Measurements from ENCODE around the gene TLE1.
"Not testable (repeated sequence)": the region's sequence is repeated elsewhere in the genome, so short reads cannot be mapped to it uniquely, and the experiment has no call there.

Gene TLE1

DNA sequence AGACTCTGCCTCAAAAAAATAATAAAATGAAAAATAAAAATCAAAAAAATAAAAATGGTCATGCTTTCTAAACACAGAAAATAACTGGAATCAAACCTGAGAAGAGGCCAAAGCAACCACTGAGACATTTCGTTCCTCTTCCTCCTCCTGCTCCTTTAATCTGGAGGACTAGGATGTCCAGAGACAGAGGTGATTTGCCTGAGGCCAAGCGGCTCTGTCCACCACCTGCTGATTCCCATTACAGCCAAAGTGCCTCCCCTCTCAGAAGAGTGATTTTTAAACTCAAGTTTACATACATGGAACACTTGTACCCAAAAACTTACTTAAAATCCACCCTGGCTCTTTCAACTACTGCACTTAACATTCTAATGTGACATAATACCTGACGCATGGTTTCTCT lies 65.6 kb downstream of the TLE1 start:
- in situ Hi-C loops (cut with MboI; ENCODE audit: low sequenced_read_pairs): no loop called here

DNA sequence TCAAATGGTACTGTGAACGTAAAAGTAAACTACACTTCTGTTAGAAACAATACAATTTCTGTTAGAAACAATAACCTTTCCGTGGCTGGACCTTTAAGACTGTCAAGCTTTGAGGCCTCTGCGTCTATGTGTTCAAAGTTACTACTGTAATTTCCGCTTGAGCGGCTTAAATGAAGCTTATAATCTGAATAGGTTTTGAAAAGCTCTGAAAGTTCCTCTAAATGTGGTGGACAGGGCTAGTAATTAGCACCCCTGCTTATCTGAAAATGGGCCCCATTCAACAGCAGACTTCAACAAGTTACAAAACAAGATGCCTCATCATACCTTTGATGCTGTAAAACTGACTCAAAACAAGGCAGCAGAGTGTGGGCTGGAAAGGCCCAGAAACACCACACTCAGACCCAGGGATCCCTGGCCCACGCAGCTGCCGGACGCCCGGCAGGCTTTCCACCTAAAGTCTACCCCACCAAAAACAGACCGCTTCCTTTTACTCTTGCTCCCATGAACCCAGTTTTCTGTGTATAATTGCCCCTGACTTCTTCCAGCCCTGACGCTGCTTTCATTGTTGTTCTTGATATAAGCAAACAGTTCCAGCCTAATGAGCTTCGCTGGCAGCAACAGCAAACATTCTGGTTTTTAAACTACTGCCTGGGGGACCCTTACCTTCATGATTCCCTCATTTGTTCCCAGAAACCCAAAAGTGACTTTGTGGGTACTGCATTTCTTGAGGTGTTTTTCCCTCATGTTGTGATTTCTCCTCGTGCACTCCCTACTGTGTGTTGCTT lies 66.7 kb downstream of the TLE1 start:
- in situ Hi-C loops (cut with MboI; ENCODE audit: low sequenced_read_pairs): no loop called here

DNA sequence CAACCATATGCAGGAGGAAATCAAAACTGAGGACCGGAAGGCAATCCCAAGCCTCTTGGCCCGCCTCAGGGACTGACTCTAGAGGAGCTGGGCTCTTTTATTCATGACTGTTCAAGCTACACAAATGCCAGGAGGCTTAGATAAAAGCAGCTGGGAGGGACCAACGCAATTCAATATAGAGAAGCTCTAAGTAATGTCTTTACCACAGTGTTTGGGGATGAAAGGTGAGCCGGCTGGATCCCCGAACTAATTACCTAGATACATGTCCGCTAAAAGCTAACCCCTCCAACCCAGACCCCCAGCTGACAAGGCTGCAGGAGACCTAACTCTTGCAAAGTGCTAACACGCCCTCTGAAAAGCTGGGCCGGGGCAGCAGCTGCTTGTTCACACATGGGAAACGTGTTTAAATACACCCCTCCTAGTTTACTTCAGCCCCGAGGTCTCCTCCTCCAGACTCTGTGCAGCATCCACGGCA lies 67.5 kb downstream of the TLE1 start:
- in situ Hi-C loops (cut with MboI; ENCODE audit: low sequenced_read_pairs): no loop called here

DNA sequence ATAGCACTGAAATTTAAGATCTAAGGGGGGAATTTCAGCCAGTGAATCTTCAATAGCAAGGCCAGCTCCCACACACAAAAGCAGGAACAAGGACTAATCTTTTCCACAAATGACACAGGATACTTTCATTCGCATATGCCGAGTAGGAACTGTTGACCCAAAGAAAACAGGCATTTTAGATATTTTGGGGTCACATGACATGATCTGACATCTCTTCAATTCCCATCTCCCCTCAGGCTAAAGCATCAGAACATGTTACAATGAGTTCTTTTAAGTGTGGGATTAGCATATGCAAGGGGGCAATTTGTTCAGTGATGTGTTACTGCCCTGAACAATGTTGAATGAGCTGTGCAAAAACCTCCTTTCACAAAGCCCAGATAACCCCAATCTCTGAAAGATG lies 68.2 kb downstream of the TLE1 start:
- in situ Hi-C loops (cut with MboI; ENCODE audit: low sequenced_read_pairs): no loop called here

DNA sequence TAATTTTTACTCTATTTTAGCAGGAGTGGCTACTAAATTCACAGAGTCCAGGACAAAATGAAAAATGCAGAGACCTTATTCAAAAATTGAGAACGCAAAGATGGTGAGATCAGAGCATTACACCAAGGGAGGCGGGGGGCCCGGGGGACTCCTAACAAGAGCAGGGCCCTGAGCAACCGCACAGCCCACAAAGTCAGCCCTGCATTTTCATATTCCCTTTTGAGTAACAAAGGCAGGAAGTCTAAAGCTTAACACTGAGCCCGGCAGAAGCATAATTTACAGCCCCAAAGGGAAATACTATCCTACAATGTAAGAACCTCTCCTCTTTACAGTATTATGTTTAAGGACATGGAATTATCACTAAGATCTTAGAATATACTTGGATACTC lies 69.4 kb downstream of the TLE1 start:
- in situ Hi-C loops (cut with MboI; ENCODE audit: low sequenced_read_pairs): no loop called here

DNA sequence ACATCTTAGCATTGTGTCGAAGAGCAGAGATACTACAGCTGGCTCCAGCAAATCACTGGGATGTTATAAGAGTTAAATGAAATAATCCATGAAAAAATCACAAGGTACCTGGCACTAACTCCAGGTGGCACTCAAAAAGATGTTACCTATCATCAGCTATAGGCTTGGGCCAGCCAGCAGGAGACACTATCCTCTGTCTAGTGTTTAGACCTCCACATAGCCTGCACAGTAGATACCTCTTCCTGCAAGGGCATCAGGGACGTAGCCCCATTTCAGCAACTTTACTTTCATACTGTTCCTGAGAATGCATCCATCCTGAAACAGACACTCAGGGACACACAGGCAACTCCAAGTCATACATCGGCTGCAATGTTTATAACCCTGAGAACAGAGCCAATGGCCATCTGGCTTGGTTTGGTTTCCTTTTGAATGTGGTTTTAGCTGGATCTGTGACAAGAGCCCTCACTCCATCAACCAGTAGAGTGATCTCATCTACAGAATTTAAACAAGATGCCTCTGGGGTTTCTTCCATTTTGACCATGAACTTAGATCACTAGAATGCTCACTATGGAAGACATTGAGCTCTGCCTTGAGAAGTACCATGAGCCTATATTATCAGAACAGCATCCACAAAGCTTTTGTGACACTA lies 69.9 kb downstream of the TLE1 start:
- in situ Hi-C loops (cut with MboI; ENCODE audit: low sequenced_read_pairs): no loop called here

DNA sequence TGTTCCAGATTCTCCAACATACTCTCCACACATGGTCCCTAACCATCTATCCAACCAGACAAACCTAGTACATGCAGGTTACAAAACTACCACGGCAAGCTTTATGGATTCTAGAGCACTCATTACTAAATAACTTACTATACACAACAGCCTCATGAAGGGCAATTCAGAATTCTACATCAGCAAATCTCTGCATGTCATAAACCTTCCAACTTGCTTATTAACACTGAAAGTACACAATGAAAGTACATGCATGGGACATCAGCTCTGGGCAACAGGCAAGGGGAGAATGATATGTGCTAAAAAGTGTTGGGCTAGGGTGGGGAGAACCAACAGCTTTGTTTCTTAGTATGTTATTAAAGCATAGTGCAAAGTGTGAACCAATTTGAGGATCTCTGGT lies 70.4 kb downstream of the TLE1 start:
- in situ Hi-C loops (cut with MboI; ENCODE audit: low sequenced_read_pairs): no loop called here

DNA sequence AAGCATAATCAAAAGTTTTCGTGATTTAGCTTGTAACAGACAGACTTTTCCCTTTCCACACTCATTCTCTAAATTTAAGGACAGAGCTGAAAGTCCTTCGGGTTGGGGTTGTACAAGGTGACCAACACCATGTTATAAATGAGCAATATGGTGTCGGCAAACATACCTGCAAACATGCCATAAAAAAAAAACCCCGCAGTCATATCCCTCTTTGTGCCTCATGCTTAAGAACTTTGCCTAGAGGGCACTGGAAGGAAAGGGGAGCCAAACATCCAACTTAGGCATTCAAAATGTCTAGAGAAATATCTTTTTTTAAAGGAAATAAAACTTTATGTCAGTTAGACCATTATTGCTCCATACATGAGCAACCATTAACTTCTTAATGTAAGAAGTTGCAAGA lies 73.2 kb downstream of the TLE1 start:
- in situ Hi-C loops (cut with MboI; ENCODE audit: low sequenced_read_pairs): no loop called here

DNA sequence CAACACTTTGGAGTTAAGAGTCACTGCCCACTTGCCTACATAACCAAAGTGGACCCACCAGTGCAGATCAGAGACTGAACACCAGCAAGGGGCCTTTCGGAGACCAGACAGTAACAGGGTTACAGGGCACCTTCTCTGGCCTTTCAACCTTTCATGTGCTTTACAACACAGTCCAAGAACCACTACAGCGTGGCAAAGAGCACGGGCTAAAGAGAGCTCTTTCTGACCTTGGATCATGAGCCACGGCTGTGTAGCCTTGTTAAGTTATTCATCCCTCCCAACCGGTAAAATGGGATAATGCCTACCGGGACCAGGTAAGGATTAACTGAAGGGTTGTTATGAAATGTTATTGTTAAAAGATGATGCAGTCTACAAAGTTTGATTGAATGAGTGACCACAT lies 75.0 kb downstream of the TLE1 start:
- in situ Hi-C loops (cut with MboI; ENCODE audit: low sequenced_read_pairs): no loop called here

DNA sequence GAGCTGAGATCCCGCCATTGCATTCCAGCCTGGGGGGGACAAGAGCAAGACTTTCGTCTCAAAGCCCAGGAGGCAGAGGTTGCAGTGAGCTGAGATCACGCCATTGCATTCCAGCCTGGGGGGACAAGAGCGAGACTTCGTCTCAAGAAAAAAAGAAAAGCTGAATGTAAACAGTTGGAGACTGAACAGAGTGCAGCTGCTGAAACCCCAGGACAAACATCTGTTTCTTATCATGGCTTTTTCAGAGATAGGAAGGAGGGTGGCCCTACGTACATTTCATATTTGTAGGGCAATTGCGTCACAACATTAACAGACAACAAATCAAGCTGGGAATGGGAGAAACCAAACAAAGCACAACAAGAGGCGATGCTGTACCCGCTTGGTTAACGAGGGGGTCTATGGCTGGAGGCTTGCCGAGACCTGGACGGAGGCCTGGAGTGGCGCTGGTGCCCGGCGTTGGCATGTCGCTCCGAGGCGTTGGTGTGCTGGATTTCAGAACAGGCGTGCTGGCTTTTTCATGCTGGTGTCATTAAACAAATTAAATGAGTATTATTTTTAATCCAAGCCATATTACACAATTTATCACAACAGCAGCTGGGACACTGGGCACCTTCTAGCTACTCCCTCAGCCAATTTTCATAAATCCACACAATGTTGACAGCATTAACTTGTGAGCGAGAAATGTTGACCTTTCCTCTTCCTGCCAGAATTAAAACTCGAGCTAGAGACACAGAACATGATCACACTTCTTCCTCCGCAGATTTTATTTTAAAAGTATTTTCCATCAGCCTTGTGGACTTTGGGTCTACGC lies 76.1 kb downstream of the TLE1 start:
- in situ Hi-C loops (cut with MboI; ENCODE audit: low sequenced_read_pairs): no loop called here

DNA sequence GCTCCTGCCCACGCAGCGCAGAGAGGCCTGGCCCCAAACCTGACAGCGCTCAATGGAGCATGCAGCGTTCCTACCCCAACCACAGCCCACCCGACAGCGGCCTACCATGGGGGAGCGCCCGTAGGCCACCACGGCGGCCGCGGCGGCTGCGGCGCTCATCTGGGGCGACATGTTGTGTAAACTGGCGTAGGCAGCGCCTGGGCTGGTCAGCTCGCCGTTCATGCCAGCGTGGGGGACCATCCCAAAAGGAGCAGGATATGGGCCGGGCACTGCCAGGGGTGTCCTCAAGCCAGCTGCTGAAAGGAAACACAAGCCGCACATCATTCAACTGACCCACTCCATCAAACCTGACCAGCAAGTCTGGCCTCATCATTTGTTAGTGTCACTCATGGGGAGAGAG lies 77.7 kb downstream of the TLE1 start:
- in situ Hi-C loops (cut with MboI; ENCODE audit: low sequenced_read_pairs): no loop called here

DNA sequence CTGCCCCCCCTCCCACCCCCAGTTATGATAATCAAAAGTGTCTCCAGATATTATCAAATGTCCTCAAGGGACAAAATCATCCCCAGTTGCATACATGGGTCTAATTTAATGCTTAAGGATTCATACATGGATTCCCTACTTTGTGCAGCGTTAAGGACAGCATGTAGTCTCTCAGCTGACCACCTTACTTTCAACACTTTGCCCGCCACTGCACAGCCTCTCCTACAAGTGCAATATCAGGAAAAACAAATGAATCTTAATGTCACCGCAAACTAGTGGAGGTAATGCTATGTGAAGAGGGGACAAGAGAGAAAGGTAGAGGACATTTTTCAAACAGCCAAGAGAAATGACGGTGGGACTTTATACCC lies 78.6 kb downstream of the TLE1 start:
- in situ Hi-C loops (cut with MboI; ENCODE audit: low sequenced_read_pairs): no loop called here

DNA sequence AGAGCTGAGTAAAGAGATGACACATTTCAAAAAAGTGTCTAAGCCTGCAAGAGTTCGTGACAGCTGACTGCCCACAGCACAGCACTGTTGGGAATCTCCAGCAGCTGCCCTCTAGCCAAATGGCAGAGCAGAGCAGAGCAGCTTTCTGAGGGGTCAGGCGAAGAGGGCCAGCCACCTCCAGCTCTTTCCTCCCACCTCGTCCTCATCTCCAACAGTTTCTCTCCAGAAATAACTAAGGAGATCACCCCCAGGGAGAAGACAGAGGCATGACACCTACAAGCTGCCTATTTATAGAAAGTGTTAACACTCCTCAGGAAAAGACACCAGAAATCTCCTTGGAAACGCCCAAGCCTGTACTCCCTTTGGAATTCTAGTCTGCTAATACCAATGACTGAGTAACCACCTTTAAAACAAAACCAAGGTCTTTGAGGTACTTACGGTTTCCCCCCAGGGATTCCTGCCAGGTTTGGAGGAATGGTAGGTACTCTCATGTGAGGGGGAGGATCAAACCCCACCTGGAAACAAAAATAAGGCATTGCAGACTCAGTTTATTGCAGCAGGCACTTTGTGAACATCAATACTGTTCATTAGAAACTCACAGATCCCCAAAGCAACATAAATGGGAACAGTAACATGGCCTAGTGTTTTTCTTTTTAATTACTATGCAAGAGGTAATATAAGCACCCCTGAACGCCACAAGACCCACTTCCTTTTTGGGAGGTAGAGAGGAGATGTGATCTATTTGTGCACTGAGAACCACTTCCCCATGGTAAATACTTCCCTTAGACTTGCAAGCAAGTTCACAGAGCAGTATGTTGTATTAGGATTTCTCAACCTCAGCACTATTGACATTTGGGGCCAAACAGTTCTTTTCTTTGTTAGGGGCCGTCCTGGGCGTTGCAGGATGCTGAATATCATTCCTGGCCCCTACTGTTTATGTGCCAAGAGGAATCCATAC lies 79.3 kb downstream of the TLE1 start:
- in situ Hi-C loops (cut with MboI; ENCODE audit: low sequenced_read_pairs): no loop called here

DNA sequence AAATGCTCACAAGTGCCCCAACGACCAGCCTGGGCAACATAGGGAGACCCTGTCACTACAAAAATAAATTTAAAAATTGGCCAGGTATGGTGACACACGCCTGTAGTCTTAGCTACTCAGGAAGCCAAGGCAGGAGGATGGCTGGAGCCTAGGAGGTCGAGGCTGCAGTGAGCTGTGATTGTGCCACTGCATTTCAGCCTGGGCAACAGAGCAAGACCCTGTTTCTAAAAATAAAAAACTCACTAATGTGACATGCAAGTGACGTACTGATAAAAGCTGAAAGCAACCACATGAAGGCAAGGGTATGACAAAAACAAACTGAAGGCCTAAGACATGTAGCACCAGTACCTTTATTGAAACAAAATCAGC lies 81.1 kb downstream of the TLE1 start:
- in situ Hi-C loops (cut with MboI; ENCODE audit: low sequenced_read_pairs): no loop called here

DNA sequence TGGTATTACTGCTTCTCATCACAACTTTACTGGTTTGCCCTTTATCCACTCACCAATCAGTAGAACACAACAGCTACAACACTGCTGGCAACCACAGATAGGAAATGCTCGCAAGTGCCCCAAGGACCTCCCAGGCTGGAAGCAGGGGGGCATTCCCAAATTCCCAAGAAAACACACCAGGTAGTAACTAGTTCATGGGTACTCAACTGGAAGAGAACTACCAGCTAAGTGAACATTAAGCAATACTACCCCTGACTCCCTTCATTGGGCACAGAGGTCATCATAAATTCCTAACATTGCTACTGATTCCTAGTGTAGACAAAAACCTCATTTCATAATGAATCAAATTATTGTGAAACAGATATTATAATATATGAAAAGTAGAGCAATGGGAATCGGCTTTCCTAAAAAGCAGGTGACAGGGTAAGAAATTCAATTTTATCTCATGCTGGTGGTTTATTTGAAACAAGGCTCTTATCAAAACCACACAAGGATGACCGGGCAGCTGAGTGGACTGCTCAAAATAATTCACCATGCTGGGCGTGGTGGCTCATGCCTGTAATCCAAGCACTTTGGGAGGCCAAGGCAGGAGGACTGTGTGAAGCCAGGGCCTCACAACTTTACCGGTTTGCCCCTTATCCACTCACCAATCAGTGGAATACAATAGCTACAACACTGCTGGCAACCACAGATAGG lies 81.6 kb downstream of the TLE1 start:
- in situ Hi-C loops (cut with MboI; ENCODE audit: low sequenced_read_pairs): no loop called here

DNA sequence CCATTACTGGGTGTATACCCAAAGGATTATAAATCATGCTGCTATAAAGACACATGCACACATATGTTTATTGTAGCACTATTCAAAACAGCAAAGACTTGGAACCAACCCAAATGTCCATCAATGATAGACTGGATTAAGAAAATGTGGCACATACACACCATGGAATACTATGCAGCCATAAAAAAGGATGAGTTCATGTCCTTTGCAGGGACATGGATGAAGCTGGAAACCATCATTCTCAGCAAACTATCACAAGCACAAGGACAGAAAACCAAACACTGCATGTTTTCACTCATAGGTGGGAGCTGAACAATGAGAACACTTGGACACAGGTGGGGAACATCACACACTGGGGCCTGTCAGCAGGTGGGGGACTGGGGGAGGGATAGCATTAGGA lies 83.1 kb downstream of the TLE1 start:
- in situ Hi-C loops (cut with MboI; ENCODE audit: low sequenced_read_pairs): not testable (repeated sequence)

DNA sequence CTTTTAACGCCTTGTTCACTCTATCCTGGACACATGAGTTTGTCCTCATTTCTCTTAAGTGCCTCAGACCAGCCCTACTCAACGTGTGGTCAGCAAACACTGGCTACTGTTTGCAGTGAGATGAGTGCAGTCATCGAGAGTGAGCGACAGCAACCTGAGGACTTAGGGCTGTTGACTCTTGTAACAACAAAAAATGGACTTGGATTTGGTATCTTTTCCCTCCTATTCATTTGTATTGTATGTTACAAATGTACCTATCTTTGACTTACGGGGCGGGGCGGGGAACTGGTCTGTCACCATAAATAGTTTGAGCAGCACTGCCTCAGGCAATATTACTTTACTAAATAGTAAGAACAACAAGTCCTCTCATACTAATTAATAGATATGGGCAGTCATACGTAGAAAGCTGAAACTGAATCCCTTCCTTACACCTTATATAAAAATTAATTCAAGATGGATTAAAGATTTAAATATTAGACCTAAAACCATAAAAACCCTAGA lies 84.1 kb downstream of the TLE1 start:
- in situ Hi-C loops (cut with MboI; ENCODE audit: low sequenced_read_pairs): no loop called here

DNA sequence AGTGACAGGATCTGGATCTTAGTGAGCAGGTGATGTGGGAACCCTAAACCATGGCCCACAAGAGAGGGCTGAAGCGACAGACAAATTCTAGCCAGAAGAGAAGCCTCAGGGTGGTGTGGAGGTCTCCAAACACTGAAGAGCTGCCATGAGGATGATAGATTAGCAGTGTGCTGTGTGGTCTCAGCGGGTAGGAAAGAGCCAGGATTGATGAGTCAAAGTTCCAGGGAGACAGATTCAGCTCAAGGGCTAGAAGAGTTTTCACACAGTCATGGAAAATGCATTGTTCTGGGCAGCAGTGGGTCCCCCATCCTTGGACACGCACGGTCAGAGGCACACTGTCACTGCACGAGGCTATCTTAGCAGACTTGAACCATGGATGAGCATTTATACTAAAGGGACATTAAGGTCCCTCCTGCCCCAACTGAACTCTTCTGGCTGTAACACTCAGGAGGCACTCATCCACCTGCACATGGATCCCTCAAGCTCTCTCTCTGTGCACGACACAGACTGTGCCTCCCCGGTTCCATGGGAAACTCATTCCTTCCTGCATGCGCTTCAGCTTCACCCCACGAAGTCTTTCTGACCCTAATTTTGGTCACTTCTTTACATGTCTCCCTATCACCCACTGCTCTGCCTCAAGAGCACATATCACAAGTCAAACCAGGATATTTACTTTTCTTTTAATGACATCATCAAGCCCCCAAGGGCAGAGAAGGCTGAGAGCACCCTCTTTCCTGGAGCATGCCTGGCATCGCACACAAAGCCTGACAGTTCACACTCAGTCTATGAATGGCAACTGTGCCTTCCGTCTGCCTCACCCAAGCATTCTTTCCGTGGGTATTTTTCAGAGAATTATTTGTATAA lies 84.8 kb downstream of the TLE1 start:
- in situ Hi-C loops (cut with MboI; ENCODE audit: low sequenced_read_pairs): no loop called here
